Stimulated activated CD8-positive, alpha-beta memory T cell treated with anti-CD3 and anti-CD28 coated beads, Interleukin-15, amount 100 ng/mL, for 1 hour (primary cell): ENCODE results near the gene NAA20.

Experiments used
- DNase-seq: peaks from one replicate; pipeline ENCODE4 v3.0.0-alpha.2; 2020; ENCODE audit warnings: low read depth

NAA20 gene

DNA sequence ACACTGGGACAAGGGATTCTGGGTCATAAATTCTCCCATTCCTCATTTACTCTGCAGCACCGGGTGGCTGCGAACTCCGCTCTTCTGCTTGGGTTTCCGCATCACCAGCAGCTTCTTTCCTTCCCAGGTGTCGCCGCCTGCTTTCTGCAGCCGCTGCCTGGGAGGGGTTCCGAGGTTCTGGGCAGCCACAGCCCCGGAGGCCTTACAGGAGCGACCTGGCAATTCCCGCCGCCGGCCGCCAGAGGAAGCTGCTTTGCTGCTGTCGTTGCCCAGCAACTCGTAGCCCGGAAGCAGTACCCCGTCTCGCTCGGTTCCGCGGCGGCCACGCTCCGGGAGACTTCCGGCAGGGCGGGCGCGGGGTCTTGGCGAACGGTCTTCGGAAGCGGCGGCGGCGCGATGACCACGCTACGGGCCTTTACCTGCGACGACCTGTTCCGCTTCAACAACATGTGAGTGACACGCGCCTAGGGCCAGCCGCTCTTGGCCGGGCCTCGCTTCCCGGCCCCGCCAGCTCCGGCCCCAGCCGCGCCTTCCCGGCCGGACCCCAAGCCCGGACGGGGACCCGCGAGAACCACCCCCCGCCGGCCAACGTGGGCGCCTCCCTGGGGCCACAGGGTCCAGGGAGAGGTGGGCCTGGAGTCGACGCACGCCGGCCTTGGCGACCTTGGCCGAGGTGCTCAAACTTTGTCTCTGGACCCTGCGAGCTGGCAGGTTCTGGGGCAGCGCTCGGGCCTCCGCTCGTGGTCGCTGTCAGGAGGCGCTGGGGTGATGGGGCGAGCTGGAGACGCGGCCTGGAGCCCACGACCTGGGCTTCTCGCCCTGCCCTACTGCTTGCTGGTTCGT lies at the start of gene NAA20:
Gene NAA20, plus strand, starts transcription at position 362 of the 843 bp plus-strand sequence. Its CDS starts 35 bp downstream, at position 397.
- DNase-seq, result peak; percentile 81

DNA sequence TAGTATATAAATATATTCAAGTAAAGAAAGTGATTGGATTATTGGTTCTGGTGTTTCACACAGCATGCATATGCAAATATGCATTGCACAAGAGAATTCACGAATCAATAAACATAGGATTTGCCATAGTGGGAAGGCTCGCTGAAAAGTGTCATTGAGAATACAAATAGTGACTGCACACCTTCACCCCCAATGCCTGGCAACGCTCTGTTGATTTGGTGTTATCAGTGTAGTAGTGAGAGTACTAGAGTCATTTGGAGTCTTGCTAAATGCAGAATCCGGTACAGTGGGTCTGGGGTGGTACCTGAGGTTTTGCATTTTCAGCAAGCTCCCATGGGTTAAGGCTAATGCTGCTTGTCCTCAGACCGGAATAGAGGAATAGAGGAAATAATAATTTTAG lies 49.7 kb upstream of the NAA20 start:
- no peak for DNase-seq

GRCh38 chr20:19968028-19968427 lies 49.1 kb upstream of the NAA20 start:
- no peak for DNase-seq

DNA sequence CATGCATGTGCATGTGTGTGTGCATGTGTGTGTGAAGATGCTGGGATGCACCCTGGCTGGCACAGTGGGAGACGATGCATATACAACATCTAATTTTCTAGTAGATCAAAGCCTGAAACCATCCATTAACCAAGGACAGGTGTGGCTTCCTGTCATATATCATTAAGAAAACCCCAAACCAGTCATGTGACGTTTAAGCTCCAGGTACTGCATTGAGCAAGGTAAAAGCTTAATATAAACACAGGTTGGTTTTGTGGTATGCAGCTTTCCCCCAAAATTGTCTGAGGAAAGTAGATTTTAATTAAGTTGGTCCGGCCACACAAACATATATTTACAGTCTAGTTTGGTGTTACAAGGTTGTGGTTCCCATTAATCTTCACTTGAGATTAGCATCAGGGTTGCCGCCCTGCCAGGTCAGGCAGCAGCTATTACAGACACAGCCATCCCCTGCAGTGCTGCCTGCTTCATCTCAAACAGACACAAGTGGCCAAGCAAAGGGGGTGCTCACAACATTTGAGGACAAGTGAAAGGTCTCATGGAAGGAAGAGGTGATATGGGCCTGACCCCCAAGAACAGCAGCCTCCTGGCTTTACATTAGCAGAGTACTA lies 48.6 kb upstream of the NAA20 start:
- DNase-seq, result no peak

- DNase-seq, result no peak
Measured at GRCh38 chr20:19969106-19969505, 48.1 kb upstream of the NAA20 start.

DNA sequence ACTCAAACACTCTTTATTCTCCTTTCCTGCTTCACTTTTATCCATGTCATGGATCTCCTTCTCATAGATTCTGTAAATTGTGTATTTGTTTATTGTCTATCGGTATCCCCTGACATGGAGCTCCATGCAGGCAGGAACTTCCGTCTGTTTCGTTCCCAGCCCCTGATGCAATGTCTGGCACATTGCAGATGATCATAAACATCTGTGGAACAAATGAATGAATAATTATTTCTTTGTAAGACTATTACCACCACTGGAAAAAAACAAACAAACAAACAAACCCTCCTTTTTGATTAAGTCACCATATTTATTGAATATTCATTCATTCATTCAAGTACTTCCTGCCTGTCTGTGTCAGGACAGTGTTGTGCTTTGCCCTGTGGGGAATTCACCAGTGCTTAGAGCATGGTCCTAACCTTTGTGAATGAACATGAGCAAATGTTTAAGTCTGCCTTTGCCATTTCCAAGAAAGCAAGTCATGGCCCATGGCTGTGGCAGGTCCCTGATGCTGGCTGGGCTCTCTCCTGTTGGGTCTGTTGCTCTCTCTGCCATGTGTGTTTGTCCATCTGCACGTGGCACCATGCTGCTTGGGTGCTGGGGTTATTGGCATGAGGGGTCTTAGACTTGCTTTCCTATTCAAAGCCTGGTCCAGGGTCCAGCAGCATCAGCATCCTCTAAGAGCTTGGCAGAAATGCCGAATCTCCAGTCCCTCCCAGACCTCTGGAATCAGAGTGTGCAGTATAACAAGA lies 47.5 kb upstream of the NAA20 start:
- DNase-seq, result no peak

- no peak for DNase-seq
Measured at GRCh38 chr20:19970256-19970765, 46.9 kb upstream of the NAA20 start.

DNA sequence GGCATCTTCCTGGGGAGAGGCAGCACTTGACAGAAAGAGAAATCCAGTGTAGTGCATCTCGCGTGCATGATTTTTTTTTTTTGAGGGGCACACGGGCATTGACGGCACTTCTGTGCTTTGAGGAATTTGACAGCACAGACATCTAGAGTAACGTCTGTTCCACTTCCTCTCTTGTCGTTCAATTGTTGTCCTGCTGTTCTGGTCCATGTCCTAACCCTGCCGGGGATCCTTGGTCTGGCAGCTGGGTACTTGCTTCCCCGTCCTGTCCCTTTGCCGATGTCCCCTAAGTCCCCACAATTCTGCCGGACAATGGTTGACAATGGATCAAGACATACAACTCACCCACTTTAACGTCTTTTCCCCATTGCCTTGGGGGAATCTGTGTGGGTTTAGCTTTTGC lies 46.0 kb upstream of the NAA20 start:
- no peak for DNase-seq

DNA sequence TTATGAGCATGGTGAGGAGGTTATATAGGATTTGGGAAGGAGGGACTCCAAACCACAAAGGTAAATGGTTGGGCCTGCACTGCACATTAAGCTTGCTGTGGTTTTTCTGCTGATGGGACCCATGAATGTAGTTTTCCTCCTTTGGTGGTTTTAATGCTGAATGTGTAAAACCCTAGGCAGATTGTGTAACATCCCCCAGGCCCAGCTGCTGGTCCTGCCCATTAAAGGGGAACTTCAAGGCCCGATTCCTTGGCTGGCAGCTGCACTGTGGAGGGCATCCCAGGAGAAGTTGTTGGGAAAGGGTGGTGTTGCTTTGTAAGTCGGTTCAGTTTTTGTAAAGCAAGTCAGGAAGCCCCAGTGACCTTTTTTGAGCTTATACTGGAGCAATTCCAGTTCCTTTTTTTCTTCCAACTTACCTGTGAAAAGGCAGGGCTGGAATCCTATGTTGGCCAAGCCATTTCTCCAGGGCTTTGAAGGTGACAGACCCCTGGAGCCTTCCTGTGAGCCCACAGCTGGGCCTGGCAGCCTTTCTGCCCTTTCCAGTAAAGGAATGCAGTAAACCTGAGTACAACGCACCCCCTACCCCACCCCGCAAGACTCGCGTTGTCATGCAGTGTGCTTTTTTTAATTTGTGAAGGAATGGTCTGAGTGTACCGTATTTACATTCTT lies 43.1 kb upstream of the NAA20 start:
- no peak for DNase-seq

DNA sequence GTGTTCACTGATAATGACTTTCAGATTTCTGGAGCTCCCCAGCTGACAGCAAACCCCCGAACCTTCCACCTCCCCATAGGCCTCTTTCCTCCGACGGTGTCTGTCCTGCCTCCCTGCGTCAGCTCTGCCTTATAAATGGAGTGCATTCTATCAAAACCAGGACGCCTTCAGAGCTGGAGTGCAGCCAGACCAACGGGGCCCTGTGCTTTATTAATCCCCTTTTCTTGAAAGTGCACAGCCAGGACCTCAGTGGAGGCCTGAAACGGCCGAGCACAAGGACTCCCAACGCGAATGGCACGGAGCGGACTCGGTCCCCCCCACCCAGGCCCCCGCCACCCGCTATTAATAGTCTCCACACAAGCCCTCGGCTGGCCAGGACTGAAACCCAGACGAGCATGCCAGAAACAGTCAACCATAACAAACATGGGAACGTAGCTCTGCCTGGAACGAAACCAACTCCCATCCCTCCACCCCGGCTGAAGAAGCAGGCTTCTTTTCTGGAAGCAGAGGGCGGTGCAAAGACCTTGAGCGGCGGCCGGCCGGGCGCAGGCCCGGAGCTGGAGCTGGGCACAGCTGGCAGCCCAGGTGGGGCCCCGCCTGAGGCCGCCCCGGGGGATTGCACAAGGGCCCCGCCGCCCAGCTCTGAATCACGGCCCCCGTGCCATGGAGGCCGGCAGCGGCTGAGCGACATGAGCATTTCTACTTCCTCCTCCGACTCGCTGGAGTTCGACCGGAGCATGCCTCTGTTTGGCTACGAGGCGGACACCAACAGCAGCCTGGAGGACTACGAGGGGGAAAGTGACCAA lies 42.3 kb upstream of the NAA20 start:
- no peak for DNase-seq

DNA sequence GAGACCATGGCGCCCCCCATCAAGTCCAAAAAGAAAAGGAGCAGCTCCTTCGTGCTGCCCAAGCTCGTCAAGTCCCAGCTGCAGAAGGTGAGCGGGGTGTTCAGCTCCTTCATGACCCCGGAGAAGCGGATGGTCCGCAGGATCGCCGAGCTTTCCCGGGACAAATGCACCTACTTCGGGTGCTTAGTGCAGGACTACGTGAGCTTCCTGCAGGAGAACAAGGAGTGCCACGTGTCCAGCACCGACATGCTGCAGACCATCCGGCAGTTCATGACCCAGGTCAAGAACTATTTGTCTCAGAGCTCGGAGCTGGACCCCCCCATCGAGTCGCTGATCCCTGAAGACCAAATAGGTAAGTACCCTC lies 41.7 kb upstream of the NAA20 start:
- DNase-seq, result no peak

- DNase-seq, result no peak
Measured at GRCh38 chr20:19975901-19976300, 41.3 kb upstream of the NAA20 start.

- DNase-seq, result no peak
Measured at GRCh38 chr20:19976595-19977372, 40.4 kb upstream of the NAA20 start.

GRCh38 chr20:19977373-19977770 lies 39.8 kb upstream of the NAA20 start:
- DNase-seq, result no peak

- DNase-seq, result no peak
Measured at GRCh38 chr20:19978511-19979210, 38.5 kb upstream of the NAA20 start.

- no peak for DNase-seq
Measured at GRCh38 chr20:19981031-19981451, 36.1 kb upstream of the NAA20 start.

- no peak for DNase-seq
Measured at GRCh38 chr20:19986419-19986818, 30.7 kb upstream of the NAA20 start.

DNA sequence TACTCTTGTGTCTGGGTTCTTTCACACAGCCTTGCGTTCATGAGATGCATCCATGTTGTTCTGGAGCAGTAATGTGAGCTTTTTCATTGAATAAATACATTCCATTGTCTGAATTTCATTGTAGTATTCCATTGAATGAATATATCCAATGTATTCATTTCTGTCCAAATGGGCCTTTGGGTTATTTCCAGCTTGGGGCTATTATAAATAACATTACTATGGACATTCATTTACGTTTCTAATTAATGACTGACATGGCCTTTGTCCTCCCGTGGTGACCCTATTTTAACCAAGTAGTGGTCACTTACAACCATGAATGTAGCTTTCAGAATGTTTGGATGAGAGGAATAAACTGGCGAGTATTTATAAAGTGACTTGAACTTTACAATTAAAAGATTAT lies 30.1 kb upstream of the NAA20 start:
- DNase-seq, result no peak

GRCh38 chr20:19990850-19991249 lies 26.3 kb upstream of the NAA20 start:
- DNase-seq, result no peak

GRCh38 chr20:19991308-19991707 lies 25.9 kb upstream of the NAA20 start:
- no peak for DNase-seq
